ENCODE data around the gene C2orf69.

Gene C2orf69

DNA sequence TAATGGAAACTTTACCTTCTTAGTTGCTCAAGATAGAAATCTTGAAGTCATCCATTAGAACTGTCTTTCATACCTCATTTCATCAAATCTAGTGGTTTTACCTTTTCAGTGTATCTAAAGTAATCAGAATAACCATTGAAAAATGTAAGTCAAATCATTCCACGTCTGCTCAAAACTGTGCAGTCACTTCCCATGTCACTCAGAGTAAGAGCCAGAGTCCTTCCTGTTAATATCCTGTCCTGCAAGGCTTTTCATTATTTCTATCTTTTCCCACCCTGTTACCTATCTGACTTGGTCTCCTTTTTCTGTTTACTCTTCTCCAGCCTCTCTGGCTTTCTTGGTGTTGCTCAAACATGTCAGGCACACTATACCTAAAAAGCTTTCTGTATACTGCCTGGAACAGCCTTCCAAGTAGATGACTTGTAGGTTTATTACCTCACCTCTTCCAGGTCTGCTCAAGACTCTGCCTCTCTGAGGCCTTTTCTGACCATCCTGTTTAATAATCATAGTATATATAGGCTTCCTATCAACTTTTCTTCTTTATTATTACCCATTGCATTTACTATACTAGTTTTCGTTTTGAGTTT is 3.4 kb downstream of the C2orf69 start:
- peak; percentile 6 for DNase-seq

DNA sequence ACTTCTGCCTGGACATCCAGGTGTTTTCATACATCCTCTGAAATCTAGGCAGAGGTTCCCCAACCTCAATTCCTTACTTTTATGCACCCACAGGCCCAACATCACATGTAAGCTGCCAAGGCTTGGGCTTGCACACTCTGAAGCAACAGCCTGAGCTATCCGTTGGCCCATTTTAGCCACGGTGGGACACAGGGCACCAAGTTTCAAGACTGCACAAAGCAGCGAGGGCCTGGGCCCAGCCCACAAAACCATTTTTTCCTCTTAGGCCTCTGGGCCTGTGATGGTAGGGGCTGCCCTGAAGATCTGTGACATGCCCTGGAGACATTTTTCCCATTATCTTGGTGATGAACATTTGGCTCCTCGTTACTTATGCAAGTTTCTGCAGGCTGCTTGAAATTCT is 5.9 kb downstream of the C2orf69 start:
- DNase-seq: no peak

DNA sequence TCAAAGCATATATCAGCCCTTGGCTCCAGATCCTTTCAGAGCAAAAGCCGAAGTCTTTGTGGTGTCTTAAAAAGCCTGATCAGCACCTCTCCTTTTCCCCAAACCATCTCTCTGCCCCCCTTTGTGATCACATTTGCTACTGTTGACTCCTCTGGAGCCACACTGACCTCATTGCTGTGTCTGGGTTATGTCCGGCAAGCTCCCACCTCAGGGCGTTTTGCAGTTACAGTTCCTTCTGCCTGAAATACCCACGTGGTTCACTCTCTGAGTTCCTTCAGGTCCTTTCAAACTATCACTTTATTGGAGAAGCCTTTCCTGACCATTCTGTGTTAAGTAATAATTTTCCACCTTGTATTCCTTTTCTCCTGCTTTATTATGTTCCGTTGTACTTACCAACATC is 11.8 kb downstream of the C2orf69 start:
- DNase-seq: no peak

DNA sequence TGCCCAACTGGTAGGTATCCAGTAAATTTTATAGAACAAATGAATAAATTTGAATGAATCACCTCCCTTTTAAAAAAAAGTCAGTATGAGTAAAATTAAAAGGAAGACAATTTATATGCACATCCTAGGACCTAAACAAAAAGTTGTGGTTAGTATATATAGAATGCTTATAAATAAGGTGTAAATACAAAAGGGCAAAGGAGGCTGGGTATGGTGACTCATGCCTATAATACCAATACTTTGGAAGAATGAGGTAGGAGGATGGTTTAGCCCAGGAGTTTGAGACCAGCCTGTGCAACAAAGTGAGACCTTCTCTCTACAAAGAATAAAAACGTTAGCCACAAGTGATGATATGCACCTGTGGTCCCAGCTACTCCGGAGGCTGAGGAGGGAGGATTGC is 12.8 kb downstream of the C2orf69 start:
- no peak for DNase-seq

DNA sequence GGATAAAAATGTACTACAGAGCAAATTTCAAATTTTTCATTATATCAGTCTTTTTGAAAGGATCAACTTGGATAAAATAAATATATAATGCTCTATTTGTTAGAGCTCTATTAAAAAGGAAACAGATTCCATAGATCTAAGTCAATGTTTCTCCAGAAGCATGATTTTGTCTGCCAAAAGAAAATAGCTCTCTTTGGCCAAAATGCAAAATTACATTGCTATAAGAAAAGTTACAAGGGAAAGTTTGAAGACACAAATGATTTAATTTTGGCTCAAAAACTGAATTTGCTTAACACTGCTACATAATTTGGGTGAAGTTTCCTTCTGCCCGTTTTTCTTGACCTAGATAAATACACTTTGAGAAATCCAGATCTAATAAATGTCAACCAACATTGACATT is 15.7 kb downstream of the C2orf69 start:
- no peak for DNase-seq

DNA sequence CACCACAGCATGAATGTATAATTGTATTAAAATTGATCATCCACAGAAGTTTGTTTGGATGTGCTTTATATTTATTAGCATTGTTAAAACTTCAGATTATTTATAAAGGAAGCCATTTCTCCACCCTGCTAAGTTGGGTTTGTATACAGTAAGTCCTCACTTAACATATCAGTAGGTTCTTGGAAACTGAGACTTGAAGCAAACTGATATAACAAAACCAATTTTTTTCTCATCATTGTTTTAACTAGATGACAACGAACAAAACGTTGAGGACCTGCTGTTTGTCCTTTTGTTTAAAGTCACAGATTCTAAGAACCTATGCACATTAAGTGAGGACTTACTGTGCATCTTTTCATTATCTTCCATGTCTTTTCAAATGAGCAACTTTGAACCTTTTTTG is 17.1 kb downstream of the C2orf69 start:
- DNase-seq: no peak

DNA sequence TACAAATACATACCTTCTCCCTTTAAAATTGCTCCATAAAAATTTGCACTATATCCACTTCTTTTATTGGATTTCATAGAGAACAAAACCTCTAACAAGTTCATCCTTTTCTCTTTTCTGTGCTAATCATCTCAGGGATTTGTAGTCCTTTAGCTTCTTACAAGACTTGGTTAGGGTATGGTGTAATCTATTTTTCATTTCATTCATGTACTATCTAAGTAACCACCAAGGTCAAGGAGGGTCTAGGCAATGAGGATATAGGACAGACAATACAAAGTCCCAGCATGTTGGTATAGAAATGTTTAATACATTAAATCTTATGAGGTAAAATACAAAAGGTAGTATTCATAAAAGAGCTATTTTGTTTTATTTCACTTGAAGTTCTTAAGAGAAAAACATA is 17.5 kb downstream of the C2orf69 start:
- no peak for DNase-seq

DNA sequence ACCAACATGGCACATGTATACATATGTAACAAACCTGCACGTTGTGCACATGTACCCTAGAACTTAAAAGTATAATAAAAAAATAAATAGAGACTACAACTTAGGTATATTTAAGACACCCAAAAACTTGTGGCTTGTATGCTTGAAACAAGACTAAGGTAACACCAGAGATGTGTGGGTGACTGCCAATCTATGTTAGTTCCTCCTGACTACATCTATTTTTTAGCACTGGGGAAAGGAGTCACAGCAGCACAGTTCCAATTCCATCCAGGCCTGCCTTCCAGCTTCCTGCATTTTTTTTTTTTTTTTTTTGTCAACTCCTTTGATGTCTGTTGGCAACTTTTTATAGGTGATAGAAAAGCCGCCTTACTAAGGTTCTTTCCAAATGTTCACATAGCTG is 18.2 kb downstream of the C2orf69 start:
- no peak for DNase-seq

DNA sequence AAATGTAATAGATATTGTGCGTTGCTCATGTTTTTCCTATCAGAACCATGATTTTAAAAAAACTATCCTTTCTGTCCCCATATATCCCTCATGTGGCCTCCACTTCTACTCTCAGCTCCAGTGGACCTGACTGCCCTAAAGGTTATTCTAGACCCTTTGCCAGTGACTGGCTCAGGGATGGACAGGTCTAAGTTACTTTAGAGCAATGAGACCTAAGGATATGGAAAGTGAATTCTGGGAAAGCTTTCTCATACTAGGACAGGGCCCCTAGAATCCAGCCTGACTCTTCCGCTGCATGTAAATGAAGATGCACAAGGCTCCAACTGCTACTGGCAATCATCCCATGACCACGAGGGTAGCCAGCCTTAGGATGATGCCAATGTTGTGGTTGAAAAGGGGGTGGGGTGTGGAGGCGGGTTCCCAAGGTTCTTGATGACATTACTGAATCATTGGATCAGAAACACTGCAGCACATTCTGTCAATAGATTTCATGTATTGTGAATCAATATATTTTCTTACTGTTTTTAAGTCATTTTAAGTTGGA is 21.3 kb downstream of the C2orf69 start:
- DNase-seq: no peak

DNA sequence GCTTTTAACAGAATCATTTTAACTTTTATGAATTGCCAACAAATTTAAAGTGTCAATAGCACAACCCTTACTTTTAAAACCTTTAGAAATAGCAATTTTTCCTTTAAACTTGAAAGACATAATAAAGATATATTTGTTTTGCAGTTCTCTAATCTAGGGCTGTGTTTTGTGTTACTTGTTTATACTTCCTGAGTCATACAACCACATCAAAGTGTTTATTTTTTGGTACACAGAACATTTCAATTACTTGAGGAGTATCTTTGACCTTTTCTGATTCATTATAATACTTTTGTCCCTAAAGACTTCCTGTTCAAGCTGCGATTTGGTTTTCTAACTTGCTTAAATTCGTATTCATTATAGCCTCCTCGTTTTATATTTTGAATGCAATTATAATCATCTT is 22.4 kb downstream of the C2orf69 start:
- peak; percentile 17 for DNase-seq

DNA sequence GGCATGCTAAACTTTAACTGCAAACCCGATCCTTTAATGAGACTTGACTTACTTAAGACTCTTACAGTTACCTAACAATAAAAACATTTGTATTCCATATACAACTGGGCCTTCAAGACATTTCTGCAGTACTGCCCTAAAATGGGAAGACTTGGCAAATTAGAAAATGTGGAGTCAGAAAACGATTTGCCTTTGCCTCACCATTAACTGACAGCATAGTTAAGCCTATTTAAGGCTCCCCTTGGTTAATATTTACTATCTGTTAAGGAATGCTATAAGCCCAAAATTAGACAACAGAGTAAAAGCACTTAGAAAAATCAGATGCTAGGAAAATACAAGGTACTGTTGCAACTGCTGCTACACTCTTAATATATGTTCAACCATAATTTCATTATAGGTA is 25.5 kb downstream of the C2orf69 start:
- DNase-seq: no peak

DNA sequence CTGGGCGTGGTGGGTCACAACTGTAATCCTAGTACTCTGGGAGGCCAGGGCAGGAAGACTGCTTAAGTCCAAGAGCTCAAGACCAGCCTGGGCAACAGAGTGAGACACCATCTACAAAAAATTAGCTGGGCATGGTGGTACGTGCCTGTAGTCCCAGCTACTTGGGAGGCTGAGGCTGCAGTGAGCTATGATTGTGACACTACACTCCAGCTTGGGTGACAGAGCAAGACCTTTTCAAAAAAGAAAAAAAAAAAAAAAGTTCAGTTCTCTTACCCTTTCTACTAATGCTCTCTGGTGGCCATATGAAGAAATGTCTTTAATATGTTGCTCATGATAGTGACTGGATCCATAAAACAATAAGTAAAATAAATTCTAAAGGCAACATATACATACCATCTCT is 29.3 kb downstream of the C2orf69 start:
- peak; percentile 11 for DNase-seq

DNA sequence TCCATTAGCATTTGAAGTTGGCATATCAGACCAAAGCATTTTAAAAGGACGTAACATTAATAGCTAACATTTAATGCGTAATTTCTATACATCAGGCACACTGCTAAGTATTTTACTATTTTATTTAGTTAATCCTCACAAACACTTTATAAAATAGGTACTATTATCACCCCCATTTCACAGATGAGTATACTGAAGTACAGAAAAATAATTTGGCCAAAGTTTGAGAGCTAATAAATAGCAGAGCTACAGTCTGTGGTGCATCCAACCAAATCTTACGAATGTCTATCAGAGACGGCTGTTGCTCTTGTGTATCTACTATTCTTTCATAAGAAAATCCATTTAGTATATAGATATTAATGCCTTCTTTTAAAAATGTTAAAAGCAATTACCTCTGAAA is 32.3 kb downstream of the C2orf69 start:
- DNase-seq: no peak

DNA sequence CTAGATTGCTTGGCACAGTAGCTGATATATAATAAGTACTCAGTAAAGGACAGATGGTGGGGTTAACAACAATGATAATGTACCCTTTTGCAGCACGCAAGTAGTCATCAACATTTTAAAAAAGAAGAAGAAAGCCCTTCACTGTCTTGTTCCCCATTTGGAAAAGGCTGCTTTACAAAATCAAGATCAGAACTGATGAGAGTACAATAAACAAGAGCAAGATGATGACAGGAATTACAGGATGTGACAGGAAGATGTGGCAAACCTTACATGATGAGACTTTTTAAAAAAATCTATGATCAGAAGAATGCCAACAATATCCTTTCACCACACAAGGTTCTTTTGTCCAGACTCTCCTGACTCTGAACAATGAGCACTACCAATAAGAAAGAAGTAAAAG is 35.1 kb downstream of the C2orf69 start:
- no peak for DNase-seq

DNA sequence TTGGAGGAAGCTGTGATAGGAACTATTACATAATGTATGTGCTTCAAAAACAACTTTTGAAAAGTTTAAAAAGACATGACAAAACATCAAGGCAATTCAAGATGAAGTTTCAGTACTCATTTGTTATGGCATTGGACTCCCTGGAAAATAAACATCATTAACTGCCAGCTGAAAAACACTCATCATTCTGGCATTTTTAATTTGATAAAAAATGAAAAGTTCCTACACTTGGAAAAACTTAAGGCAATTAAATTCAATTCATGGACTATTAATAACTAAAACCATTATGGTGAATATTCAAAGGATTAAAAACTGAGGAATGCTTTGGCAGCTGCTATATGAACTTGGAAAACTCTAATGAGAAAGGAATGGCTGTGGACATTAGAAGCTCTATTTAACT is 35.7 kb downstream of the C2orf69 start:
- DNase-seq: no peak

DNA sequence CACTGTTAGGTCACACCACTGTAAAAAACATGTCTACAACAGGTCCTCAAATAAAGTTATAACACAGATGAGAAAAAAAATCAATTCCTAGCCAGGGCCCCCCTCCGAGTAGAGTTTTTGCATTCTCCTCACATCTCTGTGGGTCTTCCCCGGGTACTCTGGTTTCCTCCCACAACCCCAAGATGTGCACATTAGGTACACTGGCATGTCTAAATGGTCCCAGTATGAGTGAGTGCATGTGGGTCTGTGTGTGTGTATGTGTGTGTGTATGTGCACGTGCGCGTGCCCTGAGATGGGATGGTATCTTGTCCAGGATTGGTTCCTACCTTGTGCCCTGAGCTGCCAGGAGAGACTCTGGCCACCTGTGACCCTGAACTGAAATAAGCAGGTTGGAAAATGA is 39.3 kb downstream of the C2orf69 start:
- no peak for DNase-seq

DNA sequence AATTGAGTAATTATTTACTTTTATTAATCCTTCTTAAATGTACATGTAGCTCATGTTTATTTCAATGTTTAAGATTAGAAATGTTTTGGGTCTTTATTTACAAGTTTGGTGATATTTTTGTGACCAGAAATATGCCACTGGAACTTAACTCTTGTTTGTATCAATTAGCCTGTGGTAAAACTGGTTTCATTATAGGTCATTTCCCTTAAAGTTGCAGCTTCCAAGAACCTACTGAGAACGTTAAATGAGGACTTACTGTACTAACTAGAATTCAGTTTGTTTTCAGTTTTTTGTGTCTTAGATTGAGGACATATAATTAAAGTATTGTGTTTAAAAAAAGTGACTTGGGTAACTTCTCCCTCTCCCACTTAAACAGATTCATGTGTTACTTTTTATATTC is 39.9 kb downstream of the C2orf69 start:
- peak; percentile 57 for DNase-seq

DNA sequence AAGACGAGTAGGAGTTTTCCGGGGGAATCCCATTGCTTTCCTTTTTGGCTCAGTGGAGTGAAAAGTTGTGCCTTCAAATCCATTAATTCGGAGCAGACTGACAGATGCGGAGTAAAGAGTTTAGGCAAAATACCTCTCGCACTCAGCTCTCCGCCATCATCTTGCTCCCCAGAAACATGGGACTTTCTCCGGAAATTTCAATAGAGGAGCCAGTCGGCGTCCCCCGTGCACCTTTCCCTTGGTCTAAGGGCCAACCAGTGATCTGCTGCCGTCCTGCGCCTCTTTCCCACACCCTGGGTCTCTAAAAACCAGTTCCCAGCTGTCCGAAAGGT is 43.9 kb downstream of the C2orf69 start:
- DNase-seq: no peak

DNA sequence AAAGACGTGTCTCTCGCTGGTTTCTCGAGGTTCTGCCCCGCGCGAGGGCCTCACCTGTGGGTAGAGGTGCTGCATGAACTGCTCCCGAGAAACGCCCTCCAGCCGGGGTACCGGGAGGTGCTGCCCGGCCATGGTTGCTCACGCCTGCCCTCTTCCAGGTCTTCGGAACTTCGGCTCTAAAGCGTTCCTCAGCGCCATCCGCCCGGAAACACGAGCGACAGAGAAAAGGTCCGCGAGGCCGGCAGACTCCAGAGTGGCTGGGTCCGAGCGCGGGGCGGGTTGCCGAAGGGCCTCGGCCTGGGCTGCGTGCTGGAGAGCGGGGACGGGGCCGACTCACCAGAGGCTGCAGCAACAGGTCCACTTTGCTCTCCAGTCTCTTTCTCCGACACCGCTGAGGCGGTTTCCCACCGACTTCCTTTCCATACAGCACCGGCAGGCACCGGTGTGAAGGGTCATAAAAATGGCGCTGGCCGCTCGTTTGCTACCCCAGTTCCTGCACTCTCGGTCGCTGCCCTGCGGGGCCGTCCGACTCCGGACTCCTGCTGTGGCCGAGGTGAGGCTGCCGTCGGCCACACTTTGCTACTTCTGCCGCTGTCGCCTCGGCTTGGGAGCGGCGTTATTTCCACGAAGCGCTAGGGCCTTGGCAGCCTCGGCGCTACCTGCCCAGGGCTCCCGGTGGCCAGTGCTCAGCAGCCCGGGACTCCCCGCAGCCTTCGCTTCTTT is 44.4 kb downstream of the C2orf69 start, which contains the start of the genes MAIP1 and TYW5:
Gene MAIP1, plus strand, starts transcription at position 244 of the 723 bp plus-strand sequence. Its CDS starts 217 bp downstream, at position 461.
Gene TYW5, minus strand, starts transcription at position 153 of the 723 bp plus-strand sequence. Its CDS starts 21 bp downstream, at position 132.
- DNase-seq: peak; percentile 84

DNA sequence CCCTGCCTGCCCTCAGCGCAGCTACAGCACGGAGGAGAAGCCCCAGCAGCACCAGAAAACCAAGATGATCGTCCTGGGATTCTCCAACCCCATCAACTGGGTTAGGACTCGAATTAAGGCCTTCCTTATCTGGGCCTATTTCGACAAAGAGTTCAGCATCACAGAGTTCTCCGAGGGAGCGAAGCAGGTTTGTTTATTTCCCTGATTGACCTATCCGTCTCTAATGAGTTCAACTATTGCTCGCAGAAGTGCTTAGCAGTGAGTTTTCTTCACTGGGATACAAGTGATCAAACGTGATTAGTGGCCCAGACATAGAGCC is 44.9 kb downstream of the C2orf69 start:
- DNase-seq: no peak

DNA sequence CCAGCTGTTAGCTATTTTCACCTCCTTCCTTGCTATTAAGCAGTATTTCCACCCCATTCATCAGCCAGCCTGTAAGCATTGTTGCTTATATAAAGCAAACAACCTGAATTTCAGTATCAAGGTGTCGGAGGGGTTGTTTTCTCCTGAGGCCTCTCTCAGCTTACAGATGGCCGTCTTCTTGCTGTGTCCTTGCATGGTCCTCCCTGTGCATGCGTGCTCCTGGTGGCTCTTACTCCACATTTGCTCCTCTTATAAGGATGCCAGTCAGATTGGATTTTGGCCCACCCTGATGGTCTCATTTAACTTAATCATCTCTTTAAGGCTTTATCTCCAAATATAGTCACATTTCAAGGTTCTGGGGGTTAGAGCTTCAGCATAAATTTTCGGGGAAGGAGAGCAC is 46.9 kb downstream of the C2orf69 start:
- no peak for DNase-seq

DNA sequence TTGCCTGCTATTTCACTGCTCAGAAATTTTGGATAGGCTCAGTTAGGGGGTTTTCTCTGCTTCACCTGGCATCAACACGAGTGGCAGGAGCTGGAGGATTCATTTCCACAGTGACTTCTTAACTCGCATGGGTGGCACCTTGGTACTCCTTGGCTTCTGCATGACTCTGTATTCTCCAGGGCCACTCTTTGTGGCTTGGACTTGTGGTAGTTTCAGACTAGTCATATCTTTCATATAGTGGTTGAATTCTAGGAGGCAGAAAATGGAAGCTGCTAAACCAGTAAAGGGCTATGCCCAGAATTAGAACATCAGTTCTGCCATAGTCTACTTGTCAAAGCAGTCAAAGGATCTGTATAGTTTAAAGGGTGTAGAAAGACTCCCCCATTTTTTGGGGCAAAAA is 51.1 kb downstream of the C2orf69 start:
- peak; percentile 68 for DNase-seq

DNA sequence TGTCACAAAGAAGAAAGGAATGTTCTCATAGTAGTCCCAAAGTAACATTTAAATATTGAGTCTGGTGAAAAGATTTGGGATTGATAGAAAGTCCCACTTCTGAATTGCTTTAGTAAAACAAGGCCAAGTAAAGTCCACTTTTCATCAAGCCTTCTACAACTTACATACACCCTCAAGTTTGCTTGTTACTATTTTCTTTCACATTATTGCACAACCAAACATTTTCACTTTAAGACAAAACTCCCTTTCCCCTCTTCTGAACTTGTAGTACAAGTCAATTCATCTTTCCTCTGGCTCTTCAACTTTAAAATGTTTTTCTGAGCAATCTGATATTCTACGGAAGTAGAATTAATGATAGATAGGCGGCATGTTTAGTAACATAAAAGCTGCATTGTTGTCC is 55.3 kb downstream of the C2orf69 start:
- no peak for DNase-seq

DNA sequence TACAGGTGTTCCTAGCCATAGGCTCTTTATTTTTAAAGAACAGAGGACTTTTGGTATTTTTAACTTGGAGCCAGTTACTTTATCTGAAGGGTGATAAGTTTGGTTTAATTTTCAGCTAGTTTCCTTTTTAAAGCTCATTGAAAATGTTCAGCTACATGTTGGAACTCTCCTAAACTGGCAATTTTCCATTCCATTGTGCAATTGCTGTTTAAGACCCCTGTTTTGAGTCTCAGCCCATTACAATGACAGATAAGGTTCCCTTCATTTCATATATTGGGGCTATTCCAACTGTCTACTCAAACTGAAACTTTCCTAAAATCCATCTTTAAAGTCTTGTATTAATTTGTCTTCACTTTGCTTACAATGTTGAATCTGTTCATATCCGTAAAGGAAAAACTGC is 55.9 kb downstream of the C2orf69 start:
- DNase-seq: no peak

DNA sequence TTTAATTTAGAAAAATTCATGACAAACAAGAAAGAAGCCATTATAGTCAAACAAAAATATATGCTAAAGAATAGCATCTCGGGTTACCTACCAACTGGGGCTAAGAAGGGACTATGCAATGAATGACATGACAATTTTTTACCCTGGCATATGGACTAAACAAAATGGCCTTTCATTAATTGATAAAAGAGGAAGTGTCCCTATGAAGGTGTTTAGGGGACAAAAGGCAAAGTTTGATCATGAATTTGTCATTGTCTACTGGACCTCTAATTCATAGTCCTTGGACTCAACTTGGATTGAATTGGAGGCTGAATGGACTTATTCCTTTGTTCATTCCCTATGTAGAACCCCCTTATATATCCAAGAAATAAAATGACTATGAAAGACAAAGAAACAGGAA is 57.0 kb downstream of the C2orf69 start:
- no peak for DNase-seq

Measured in activated CD4-positive, alpha-beta T cell treated with anti-CD3 and anti-CD28 coated beads, Interleukin-2, amount 50 U/mL, for 16 hours (primary cell).